ENCODE results near the gene ABL1.

Gene ABL1

DNA sequence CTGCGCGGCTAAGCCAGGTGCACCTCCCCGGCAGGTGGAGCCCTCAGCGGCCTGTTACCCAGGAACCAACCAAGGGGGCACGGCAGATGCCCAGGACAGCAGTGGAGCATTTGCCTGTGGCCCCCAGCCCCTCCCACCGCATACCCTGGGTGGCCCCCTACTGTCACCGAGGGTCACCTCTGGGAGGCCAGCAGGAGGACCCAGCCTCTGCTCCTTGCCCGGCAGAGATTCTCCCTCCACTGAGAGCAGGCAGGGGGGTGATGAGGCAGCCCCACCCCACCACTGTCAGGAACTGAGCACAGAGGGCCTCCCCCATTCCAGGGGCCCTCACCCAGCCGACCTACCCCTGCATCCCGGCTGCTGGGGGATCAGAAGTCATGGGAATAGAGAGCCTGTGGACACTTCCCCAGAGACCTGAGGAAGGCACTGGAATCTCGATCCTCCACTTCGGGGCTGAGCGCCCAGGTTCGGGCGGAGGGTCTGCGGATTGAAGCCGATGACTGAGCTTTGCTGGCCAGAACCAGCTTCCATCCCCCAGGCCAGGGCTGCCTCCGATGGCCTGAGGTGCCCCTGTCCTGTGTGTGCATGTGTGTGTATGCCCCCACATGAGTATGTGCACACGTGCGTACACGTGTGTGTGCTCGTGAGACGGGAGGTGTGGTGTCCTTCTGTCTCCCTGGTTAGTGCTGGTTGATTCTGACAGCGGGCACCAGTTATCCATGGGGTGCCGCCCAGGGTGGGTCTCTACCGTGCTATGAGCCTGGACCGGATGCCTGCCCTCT is 61.4 kb downstream of the ABL1 start, which contains the start of gene QRFP:
Gene QRFP, minus strand, starts transcription at position 580 of the 782 bp plus-strand sequence. CDS start 2,974 bp downstream, outside the sequence.
- no peak within 1 kb of the TSS for H2AFZ ChIP-seq (ENCODE audit: low read length)
- no peaks in the 10 kb centered on the region for H3K4me1 ChIP-seq (ENCODE audit: insufficient read depth, low read length, severe bottlenecking)
- H3K4me2 ChIP-seq (ENCODE audit: low read length): no peak within 1 kb of the TSS
- no peak for TF ChIP-seq EZH2 (IDR thresholded peaks at IDR 0.05; ENCODE audit: borderline replicate concordance, low read length)
- TF ChIP-seq, protein P1, sequence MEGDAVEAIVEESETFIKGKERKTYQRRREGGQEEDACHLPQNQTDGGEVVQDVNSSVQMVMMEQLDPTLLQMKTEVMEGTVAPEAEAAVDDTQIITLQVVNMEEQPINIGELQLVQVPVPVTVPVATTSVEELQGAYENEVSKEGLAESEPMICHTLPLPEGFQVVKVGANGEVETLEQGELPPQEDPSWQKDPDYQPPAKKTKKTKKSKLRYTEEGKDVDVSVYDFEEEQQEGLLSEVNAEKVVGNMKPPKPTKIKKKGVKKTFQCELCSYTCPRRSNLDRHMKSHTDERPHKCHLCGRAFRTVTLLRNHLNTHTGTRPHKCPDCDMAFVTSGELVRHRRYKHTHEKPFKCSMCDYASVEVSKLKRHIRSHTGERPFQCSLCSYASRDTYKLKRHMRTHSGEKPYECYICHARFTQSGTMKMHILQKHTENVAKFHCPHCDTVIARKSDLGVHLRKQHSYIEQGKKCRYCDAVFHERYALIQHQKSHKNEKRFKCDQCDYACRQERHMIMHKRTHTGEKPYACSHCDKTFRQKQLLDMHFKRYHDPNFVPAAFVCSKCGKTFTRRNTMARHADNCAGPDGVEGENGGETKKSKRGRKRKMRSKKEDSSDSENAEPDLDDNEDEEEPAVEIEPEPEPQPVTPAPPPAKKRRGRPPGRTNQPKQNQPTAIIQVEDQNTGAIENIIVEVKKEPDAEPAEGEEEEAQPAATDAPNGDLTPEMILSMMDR (IDR thresholded peaks at IDR 0.05; ENCODE audit: low read length): peak; percentile 33; the same call in 1 of the 2 replicates
- no peak within 1 kb of the TSS for H3K4me3 ChIP-seq (ENCODE audit: low read depth, low read length, poor library complexity, severe bottlenecking)
- no peaks in the 10 kb centered on the region for H3F3A ChIP-seq (ENCODE audit: insufficient read depth, low read length)
- H3K9ac ChIP-seq (ENCODE audit: low read length): no peak within 1 kb of the TSS
- no peaks in the 10 kb centered on the region for H4K20me1 ChIP-seq (ENCODE audit: insufficient read depth, low read length)
- H3K27me3 ChIP-seq (ENCODE audit: insufficient read depth, low read length): no peaks in the 10 kb centered on the region
- H3K79me2 ChIP-seq (ENCODE audit: insufficient read depth, low read length): no peaks in the 10 kb centered on the region
- no peaks in the 10 kb centered on the region for H3K36me3 ChIP-seq (ENCODE audit: insufficient read depth, low read length)
- H3K9me2 ChIP-seq (ENCODE audit: low read depth, low read length): no peaks in the 10 kb centered on the region
- no peak within 1 kb of the TSS for H3K27ac ChIP-seq (ENCODE audit: low read depth, low read length, poor library complexity, severe bottlenecking)
- no peaks in the 10 kb centered on the region for H3K9me3 ChIP-seq (ENCODE audit: low read length)

DNA sequence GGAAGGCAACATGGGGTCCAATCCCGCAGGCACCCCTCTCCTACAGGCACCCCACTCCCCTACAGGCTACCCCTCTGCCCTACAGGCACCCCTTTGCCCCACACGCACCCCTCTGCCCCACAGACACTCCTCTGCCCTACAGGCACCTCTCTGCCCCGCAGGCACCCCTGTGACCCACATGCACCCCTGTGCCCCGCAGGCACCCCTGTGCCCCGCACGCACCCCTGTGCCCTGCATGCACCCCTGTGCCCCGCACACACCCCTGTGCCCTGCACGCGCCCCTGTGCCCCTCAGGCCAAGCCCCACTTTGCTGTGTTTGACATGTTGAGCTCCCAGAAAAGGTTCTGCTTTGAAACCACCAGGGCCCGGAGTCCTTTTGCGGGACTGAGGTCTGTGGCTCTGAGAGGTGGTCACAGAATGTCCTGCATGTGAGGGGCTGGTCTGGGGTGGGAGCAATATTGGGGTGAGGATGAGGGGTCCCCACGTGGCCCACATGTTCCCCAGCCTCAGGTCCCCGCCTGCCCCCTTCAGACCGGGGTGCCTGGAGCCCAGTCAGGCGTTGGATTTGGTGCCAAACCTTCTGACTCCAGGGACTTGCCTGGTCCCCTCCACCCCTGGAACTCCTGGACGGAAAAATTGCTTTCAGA is 62.2 kb downstream of the ABL1 start:
- Histone ChIP-seq H3K9me3 (ENCODE audit: low read length) (no peaks in the 10 kb centered on the region), H3F3A (ENCODE audit: insufficient read depth, low read length) (no peaks in the 10 kb centered on the region), H4K20me1 (ENCODE audit: insufficient read depth, low read length) (no peaks in the 10 kb centered on the region), H3K9ac (ENCODE audit: low read length) (no peak overlapping the region), H3K27me3 (ENCODE audit: insufficient read depth, low read length) (no peaks in the 10 kb centered on the region), H3K9me2 (ENCODE audit: low read depth, low read length) (no peaks in the 10 kb centered on the region), H3K4me1 (ENCODE audit: insufficient read depth, low read length, severe bottlenecking) (no peaks in the 10 kb centered on the region), H3K4me2 (ENCODE audit: low read length) (no peak overlapping the region), H2AFZ (ENCODE audit: low read length) (no peak overlapping the region), H3K4me3 (ENCODE audit: low read depth, low read length, poor library complexity, severe bottlenecking) (no peak overlapping the region), H3K27ac (ENCODE audit: low read depth, low read length, poor library complexity, severe bottlenecking) (no peak overlapping the region), H3K79me2 (ENCODE audit: insufficient read depth, low read length) (no peaks in the 10 kb centered on the region), H3K36me3 (ENCODE audit: insufficient read depth, low read length) (no peaks in the 10 kb centered on the region)
- TF ChIP-seq EZH2 (IDR thresholded peaks at IDR 0.05; ENCODE audit: borderline replicate concordance, low read length): no peak
- TF ChIP-seq, protein P1 (IDR thresholded peaks at IDR 0.05; ENCODE audit: low read length): no peak

DNA sequence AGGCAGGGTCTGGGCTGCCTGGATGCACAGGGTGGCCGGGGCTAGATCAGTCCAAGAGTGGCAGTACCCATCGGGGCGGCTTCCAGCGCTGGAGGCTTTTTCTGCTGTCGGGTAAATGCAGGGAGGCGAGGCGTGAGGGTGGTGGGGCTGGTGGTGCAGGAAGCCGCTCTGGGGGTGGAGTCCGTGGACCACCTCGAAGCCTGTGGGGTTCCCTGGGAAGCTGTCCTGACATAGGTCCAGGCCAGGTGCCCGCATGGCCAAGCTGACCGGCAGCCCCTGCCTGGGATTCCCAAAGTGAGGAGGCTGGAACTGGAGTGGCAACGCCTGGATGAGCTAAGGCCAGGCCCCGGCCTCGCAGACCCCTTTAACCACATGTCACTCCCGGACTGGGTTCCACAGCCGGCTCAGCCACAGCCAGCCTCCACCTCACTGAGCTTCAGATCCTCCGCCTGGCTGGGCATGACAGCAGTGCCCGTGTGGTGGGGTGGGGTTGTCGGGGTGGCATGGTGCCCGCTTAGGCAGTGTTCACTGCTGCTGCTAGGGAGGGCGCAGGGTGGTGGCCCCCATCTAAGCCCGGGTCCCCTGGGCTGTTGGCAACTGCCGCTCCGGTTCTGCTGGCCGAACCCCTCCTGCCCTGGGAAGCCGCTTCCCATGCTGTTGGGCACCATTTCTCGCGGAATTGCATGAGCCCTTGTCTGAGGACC is 62.9 kb downstream of the ABL1 start:
- no peak overlapping the region for H3K27ac ChIP-seq (ENCODE audit: low read depth, low read length, poor library complexity, severe bottlenecking)
- H4K20me1 ChIP-seq (ENCODE audit: insufficient read depth, low read length): no peaks in the 10 kb centered on the region
- H3K4me3 ChIP-seq (ENCODE audit: low read depth, low read length, poor library complexity, severe bottlenecking): no peak overlapping the region
- no peak overlapping the region for H2AFZ ChIP-seq (ENCODE audit: low read length)
- no peaks in the 10 kb centered on the region for H3K36me3 ChIP-seq (ENCODE audit: insufficient read depth, low read length)
- TF ChIP-seq EZH2 (IDR thresholded peaks at IDR 0.05; ENCODE audit: borderline replicate concordance, low read length): no peak
- TF ChIP-seq, protein P1 (IDR thresholded peaks at IDR 0.05; ENCODE audit: low read length): no peak
- no peak overlapping the region for H3K9ac ChIP-seq (ENCODE audit: low read length)
- no peaks in the 10 kb centered on the region for H3K27me3 ChIP-seq (ENCODE audit: insufficient read depth, low read length)
- no peaks in the 10 kb centered on the region for H3F3A ChIP-seq (ENCODE audit: insufficient read depth, low read length)
- H3K4me1 ChIP-seq (ENCODE audit: insufficient read depth, low read length, severe bottlenecking): no peaks in the 10 kb centered on the region
- H3K79me2 ChIP-seq (ENCODE audit: insufficient read depth, low read length): no peaks in the 10 kb centered on the region
- no peaks in the 10 kb centered on the region for H3K9me2 ChIP-seq (ENCODE audit: low read depth, low read length)
- H3K9me3 ChIP-seq (ENCODE audit: low read length): no peaks in the 10 kb centered on the region
- no peak overlapping the region for H3K4me2 ChIP-seq (ENCODE audit: low read length)

Data from OCI-LY1 (cell line).